ENCODE data around the gene AKR1A1.
A peak's percentile ranks its signal among the peaks of the same experiment; 100 is the strongest.
"Not testable (repeated sequence)": the region's sequence is repeated elsewhere in the genome, so short reads cannot be mapped to it uniquely, and the experiment has no call there.

The AKR1A1 gene

DNA sequence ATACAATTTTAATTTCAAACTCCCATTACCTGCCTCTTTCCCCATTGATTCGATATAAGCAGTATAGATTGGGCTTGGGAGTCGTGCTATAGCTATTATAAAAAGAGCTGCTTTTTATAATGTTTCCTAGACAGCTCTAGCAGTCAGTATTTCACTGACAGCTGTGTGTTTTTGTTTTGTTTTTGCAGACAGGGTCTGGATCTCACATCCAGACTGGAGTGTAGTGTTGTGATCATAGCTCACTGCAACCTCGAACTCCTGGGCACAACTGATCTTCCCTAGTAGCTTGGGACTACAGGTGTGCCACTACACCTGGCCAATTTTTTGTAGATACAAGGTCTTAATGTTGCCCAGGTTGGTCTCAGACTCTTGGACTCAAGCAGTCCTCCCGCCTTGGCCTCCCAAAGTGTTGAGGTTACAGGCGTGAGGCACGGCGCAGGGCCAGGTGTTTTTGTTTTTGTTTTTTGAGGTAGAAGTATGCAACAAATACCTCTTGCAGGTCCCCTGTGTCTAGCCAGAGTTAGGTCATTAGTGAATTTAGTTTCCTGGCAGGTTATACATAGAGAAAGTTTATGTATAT, 35.0 kb downstream of the AKR1A1 start:
- Histone ChIP-seq H3K9ac (no peak overlapping the region), H2AFZ (no peak overlapping the region), H3K4me2 (ENCODE audit: low read length) (peak overlapping the region; percentile 81), H3K36me3 (ENCODE audit: control insufficient read depth, insufficient read depth, low read length) (no peaks in the 10 kb centered on the region), H3K27ac (peak overlapping the region; percentile 94), H3K4me1 (peaks cover 5% of the 10 kb centered on the region), H3K27me3 (ENCODE audit: control insufficient read depth, insufficient read depth, low read length) (no peaks in the 10 kb centered on the region), H3K4me3 (ENCODE audit: low read depth, low read length) (peak overlapping the region; percentile 79), H3K79me2 (peaks cover 22% of the 10 kb centered on the region), H3K9me3 (ENCODE audit: control insufficient read depth, low read length) (no peaks in the 10 kb centered on the region)
- TF ChIP-seq, protein P1, sequence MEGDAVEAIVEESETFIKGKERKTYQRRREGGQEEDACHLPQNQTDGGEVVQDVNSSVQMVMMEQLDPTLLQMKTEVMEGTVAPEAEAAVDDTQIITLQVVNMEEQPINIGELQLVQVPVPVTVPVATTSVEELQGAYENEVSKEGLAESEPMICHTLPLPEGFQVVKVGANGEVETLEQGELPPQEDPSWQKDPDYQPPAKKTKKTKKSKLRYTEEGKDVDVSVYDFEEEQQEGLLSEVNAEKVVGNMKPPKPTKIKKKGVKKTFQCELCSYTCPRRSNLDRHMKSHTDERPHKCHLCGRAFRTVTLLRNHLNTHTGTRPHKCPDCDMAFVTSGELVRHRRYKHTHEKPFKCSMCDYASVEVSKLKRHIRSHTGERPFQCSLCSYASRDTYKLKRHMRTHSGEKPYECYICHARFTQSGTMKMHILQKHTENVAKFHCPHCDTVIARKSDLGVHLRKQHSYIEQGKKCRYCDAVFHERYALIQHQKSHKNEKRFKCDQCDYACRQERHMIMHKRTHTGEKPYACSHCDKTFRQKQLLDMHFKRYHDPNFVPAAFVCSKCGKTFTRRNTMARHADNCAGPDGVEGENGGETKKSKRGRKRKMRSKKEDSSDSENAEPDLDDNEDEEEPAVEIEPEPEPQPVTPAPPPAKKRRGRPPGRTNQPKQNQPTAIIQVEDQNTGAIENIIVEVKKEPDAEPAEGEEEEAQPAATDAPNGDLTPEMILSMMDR (IDR thresholded peaks at IDR 0.05): no peak

DNA sequence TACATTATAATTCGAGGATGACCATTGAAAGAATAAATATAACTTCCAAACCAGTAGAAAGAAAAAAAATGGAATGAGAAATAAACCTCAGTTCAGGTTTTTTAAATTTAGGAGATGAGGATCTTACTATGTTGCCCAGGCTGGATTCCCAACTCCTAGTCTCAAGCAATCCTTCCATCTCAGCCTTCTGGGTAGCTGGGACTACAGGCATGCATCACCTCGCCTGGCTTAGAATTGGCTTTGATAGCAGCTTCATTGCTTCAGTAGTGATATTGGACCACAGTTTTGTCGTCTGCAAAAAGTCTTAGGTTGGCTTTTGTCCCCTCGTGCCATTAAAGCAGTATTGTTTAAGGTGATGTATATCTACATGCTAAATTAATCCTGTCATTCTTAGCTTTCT, 36.1 kb downstream of the AKR1A1 start:
- Histone ChIP-seq H3K9ac (no peak overlapping the region), H3K36me3 (ENCODE audit: control insufficient read depth, insufficient read depth, low read length) (no peaks in the 10 kb centered on the region), H3K27me3 (ENCODE audit: control insufficient read depth, insufficient read depth, low read length) (no peaks in the 10 kb centered on the region), H3K4me2 (ENCODE audit: low read length) (peak overlapping the region; percentile 48), H3K4me3 (ENCODE audit: low read depth, low read length) (no peak overlapping the region), H3K79me2 (peaks cover 22% of the 10 kb centered on the region), H2AFZ (no peak overlapping the region), H3K4me1 (peaks cover 5% of the 10 kb centered on the region), H3K27ac (no peak overlapping the region), H3K9me3 (ENCODE audit: control insufficient read depth, low read length) (no peaks in the 10 kb centered on the region)
- TF ChIP-seq, protein P1 (IDR thresholded peaks at IDR 0.05): no peak

DNA sequence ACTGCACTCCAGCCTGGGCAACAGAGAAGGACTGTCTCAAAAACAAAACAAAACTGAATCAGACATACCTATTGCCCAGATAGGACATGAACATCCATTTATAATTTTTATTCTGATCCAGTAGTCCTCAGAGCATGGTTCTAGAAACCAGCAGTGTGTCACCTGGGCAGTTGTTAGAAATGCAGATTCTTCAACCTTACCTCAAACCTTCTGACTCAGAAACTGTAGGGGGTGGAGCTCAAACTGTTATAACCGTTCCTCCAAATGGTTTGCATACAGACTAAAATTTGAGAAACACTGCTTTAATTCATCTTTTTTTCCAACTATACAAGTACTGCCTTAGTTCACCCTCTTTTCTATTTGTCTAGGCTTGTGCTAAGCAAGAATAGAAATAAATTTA, 39.2 kb downstream of the AKR1A1 start:
- no peak overlapping the region for H2AFZ ChIP-seq
- no peaks in the 10 kb centered on the region for H3K36me3 ChIP-seq (ENCODE audit: control insufficient read depth, insufficient read depth, low read length)
- H3K9me3 ChIP-seq (ENCODE audit: control insufficient read depth, low read length): no peaks in the 10 kb centered on the region
- peak overlapping the region; percentile 56 for H3K4me3 ChIP-seq (ENCODE audit: low read depth, low read length)
- peaks cover 26% of the 10 kb centered on the region for H3K79me2 ChIP-seq
- peak overlapping the region; percentile 80 for H3K4me2 ChIP-seq (ENCODE audit: low read length)
- TF ChIP-seq, protein P1 (IDR thresholded peaks at IDR 0.05): no peak
- no peaks in the 10 kb centered on the region for H3K27me3 ChIP-seq (ENCODE audit: control insufficient read depth, insufficient read depth, low read length)
- peaks cover 5% of the 10 kb centered on the region for H3K4me1 ChIP-seq
- H3K9ac ChIP-seq: no peak overlapping the region
- H3K27ac ChIP-seq: no peak overlapping the region

DNA sequence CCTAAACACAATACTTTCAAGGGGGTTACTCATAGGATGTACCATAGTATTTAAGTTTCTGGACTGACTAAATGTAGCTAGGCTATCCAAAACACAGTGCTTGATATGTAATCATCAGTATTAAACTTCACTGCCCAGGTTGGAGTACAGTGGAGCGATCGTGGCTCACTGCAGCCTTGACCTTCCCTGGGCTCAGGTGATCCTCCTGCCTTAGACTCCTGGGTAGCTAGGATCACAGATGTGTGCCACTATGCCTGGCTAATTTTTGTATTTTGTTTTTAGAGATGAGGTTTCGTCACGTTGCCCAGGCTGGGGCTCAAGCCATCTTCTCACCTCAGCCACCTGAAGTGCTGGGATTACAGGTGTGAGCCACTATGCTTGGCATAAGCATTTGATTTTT, 43.8 kb downstream of the AKR1A1 start:
- Histone ChIP-seq H3K36me3 (ENCODE audit: control insufficient read depth, insufficient read depth, low read length) (no peaks in the 10 kb centered on the region), H3K4me3 (ENCODE audit: low read depth, low read length) (no peak overlapping the region), H3K9me3 (ENCODE audit: control insufficient read depth, low read length) (no peaks in the 10 kb centered on the region), H3K27ac (no peak overlapping the region), H3K27me3 (ENCODE audit: control insufficient read depth, insufficient read depth, low read length) (no peaks in the 10 kb centered on the region), H2AFZ (no peak overlapping the region), H3K4me2 (ENCODE audit: low read length) (no peak overlapping the region), H3K9ac (no peak overlapping the region), H3K79me2 (peaks cover 8% of the 10 kb centered on the region), H3K4me1 (no peaks in the 10 kb centered on the region)
- TF ChIP-seq, protein P1 (IDR thresholded peaks at IDR 0.05): no peak

DNA sequence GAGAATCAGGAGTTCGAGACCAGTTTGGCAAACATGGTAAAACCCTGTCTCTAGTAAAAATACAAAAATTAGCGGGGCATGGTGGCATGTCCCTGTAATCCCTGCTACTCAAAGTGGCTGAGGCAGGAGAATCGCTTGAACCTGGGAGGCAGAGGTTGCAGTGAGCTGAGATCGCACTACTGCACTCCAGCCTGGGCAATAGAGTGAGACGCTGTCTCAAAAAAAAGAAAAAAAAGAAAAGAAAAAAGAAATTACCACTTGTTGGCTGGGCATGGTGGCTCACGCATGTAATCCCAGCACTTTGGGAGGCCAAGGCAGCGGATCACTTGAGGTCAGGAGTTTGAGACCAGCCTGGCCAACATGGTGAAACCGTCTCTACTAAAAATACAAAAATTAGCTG, 46.1 kb downstream of the AKR1A1 start:
- not testable (repeated sequence) for H3K9me3 ChIP-seq (ENCODE audit: control insufficient read depth, low read length); H3K4me3 ChIP-seq (ENCODE audit: low read depth, low read length); H3K4me2 ChIP-seq (ENCODE audit: low read length); H3K4me1 ChIP-seq; H3K27me3 ChIP-seq (ENCODE audit: control insufficient read depth, insufficient read depth, low read length); H3K36me3 ChIP-seq (ENCODE audit: control insufficient read depth, insufficient read depth, low read length); H3K27ac ChIP-seq; H2AFZ ChIP-seq; H3K79me2 ChIP-seq; H3K9ac ChIP-seq
